ENCODE data around the gene RPGRIP1L. TPM values are rescaled to one million over a fixed set of nuclear protein-coding genes. Genes with fewer than 3 reads are reported as not detected.

The RPGRIP1L gene
- total and polyA plus RNA-seq, 2 of the 8 experiments (the other 6 are each of a cell fraction or from before 2014, with no cell fraction given) = 4.0 to 13.7 TPM

DNA sequence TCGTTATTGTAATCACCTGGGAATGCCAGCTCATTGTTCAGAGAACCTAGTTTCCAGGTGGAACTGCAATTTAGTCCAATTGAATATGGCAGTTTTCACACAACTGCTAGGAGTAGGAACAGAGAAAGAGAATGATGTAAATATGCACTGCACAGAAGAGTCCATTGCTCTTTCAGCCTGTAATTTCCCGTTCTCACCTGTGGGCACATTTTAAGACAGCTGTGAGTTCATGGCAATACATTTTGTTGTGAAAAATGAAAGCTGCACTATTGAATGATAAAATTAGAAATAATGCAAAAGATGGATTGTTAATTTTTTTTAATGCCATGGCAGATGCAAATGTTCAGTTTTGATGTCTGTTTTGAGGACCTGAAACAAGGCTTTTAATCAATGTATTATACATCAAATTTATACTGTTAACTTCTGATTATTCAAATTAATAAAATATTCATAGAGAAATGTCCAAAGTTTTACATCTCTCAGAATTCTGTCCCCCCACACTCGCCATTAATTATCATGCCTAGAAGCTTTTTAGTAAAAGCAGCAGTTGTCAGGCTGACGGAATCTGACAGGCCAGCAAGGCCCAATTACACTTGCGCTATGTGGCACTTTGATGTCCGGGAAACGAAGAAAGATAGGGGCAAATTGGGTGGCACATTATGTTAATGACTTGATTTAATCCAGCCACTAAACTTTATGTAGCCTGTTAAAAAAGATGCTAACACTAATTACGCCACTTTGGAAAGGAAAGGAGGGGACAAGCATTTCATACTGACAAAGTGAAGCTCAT lies 72.2 kb downstream of the RPGRIP1L start:
- Histone ChIP-seq H2BK15ac (ENCODE audit: low read length) (no peak overlapping the region), H3K4ac (replicated peaks; ENCODE audit: insufficient read length, low read depth, low read length) (no peak overlapping the region), H3K27ac (ENCODE audit: low read depth, low read length) (no peak overlapping the region), H2AK5ac (ENCODE audit: low read depth, low read length) (no peak overlapping the region), H3K14ac (ENCODE audit: insufficient read length) (no peak overlapping the region), H3K23ac (ENCODE audit: insufficient read length) (no peak overlapping the region), H3K9ac (replicated peaks in 1 of 4; ENCODE audit: extremely low read depth in 1 of 4, low read depth in 3 of 4, low read length in 3 of 4) (no peak overlapping the region), H3K4me2 (ENCODE audit: insufficient read depth in 1 of 2, low read depth in 2 of 2, low read length in 2 of 2) (no peak overlapping the region), H4K5ac (ENCODE audit: insufficient read length, low read depth, low read length) (no peak overlapping the region), H3K4me3 (ENCODE audit: extremely low read depth in 1 of 4, insufficient read depth in 2 of 4, low read depth in 3 of 4, low read length in 4 of 4) (no peak overlapping the region), H2AFZ (ENCODE audit: low read length) (no peak overlapping the region), H3K4me1 (replicated peaks in 1 of 4; ENCODE audit: control insufficient read depth in 3 of 4, insufficient read depth in 4 of 4, low read length in 3 of 4) (no peaks in the 10 kb centered on the region), H4K91ac (replicated peaks; ENCODE audit: insufficient read length, low read length) (no peak overlapping the region), H3K56ac (replicated peaks; ENCODE audit: insufficient read length, low read depth, low read length) (no peak overlapping the region), H3K23me2 (ENCODE audit: low read depth, low read length) (no peaks in the 10 kb centered on the region), H3K79me2 (ENCODE audit: control insufficient read depth in 1 of 2, insufficient read depth in 2 of 2, low read length in 2 of 2) (no peaks in the 10 kb centered on the region), H2BK20ac (ENCODE audit: low read length) (no peak overlapping the region), H2BK12ac (ENCODE audit: low read depth, low read length) (no peak overlapping the region), H3K27me3 (replicated peaks in 1 of 4; ENCODE audit: control insufficient read depth in 3 of 4, extremely low read depth in 1 of 4, insufficient read depth in 3 of 4, low read length in 3 of 4) (no peaks in the 10 kb centered on the region), H2BK120ac (replicated peaks; ENCODE audit: low read depth, low read length) (no peak overlapping the region), H4K8ac (ENCODE audit: extremely low read depth, insufficient read depth, low read length) (no peak overlapping the region; the same call in 1 of the 2 replicates), H3K36me3 (ENCODE audit: control insufficient read depth in 2 of 4, insufficient read depth in 4 of 4, low read length in 3 of 4) (peaks cover 0 to 3% (median 0%) of the 10 kb centered on the region in 4 experiments; a peak in 1 of 8 replicates), H3K9me3 (ENCODE audit: insufficient read depth in 2 of 2, low read depth in 1 of 2, low read length in 1 of 2) (no peaks in the 10 kb centered on the region), H3K79me1 (ENCODE audit: low read depth, low read length) (no peaks in the 10 kb centered on the region), H4K20me1 (replicated peaks in 1 of 2; ENCODE audit: control insufficient read depth in 1 of 2, insufficient read depth in 2 of 2, low read length in 2 of 2) (no peaks in the 10 kb centered on the region), H3K18ac (ENCODE audit: extremely low read depth, low read length) (no peak overlapping the region), H2BK5ac (ENCODE audit: low read depth, low read length) (no peak overlapping the region)
- ChIA-PET CTCF (ENCODE audit: partially characterized antibody) (interaction anchor here (0.8 to 1.4 kb wide), 3 partner anchors 9 to 82 kb away, joined by 3 to 4 read pairs (median 3); no protein-coding TSS in a partner anchor), POLR2A (ENCODE audit: partially characterized antibody) (no interaction called here)
- 89% methylated on average over 8 of the region's 8 CpGs; no CpG with 5 or more reads in 1 of the 2 experiments for WGBS, 2 experiments (ENCODE audit: extremely low coverage in 1 of 2, insufficient coverage in 1 of 2, insufficient read length in 1 of 2, insufficient replicate concordance in 2 of 2, low coverage in 1 of 2, low lambda C conversion rate in 2 of 2, missing lambda C conversion rate in 1 of 2)
- DNase-seq (ENCODE audit: low read depth in 1 of 2, low spot score in 2 of 2) = no peak
- FAIRE-seq = no peak
- TF ChIP-seq SIRT6 (IDR thresholded peaks at IDR 0.05; ENCODE audit: low read length) = no peak
- no peak for TF ChIP-seq NANOG (IDR thresholded peaks at IDR 0.05; ENCODE audit: insufficient read depth, low read depth, low read length, poor library complexity, severe bottlenecking)
- TF ChIP-seq E2F6 (IDR thresholded peaks at IDR 0.05) = no peak
- TF ChIP-seq, protein P1, sequence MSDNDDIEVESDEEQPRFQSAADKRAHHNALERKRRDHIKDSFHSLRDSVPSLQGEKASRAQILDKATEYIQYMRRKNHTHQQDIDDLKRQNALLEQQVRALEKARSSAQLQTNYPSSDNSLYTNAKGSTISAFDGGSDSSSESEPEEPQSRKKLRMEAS (IDR thresholded peaks at IDR 0.05) = no peak
- TF ChIP-seq EGR1 (IDR thresholded peaks at IDR 0.05; ENCODE audit: borderline replicate concordance, low read depth, low read length) = no peak
- TF ChIP-seq HDAC6 (IDR thresholded peaks at IDR 0.05; ENCODE audit: low read depth, low read length) = no peak
- TF ChIP-seq EZH2 (IDR thresholded peaks at IDR 0.05; ENCODE audit: low read depth, low read length, severe bottlenecking) = no peak
- TF ChIP-seq CBX5 (IDR thresholded peaks at IDR 0.05; ENCODE audit: low read depth, low read length) = no peak
- TF ChIP-seq TBP (IDR thresholded peaks at IDR 0.05; ENCODE audit: low read depth, low read length) = no peak
- no peak for TF ChIP-seq JUN (IDR thresholded peaks at IDR 0.05; ENCODE audit: low read depth, low read length)
- TF ChIP-seq CEBPB (IDR thresholded peaks at IDR 0.05; ENCODE audit: low read depth, low read length) = no peak
- no peak for TF ChIP-seq CHD2 (IDR thresholded peaks at IDR 0.05; ENCODE audit: low read length)

Measured in H1 (cell line).